Stimulated activated CD8-positive, alpha-beta memory T cell treated with anti-CD3 and anti-CD28 coated beads, Interleukin-7, amount 100 ng/mL, for 48 hours (primary cell): Measurements from ENCODE around the gene CDK5RAP2.
"Not testable (repeated sequence)": the region's sequence is repeated elsewhere in the genome, so short reads cannot be mapped to it uniquely, and the experiment has no call there.

ENCODE experiments used
- DNase-seq, 2 donors: peaks; one replicate each; pipeline ENCODE4 v3.0.0-alpha.2; 2020; ENCODE audit warnings: low read depth in 1 of 2; ENCODE audit errors: extremely low read depth in 1 of 2

Gene CDK5RAP2

DNA sequence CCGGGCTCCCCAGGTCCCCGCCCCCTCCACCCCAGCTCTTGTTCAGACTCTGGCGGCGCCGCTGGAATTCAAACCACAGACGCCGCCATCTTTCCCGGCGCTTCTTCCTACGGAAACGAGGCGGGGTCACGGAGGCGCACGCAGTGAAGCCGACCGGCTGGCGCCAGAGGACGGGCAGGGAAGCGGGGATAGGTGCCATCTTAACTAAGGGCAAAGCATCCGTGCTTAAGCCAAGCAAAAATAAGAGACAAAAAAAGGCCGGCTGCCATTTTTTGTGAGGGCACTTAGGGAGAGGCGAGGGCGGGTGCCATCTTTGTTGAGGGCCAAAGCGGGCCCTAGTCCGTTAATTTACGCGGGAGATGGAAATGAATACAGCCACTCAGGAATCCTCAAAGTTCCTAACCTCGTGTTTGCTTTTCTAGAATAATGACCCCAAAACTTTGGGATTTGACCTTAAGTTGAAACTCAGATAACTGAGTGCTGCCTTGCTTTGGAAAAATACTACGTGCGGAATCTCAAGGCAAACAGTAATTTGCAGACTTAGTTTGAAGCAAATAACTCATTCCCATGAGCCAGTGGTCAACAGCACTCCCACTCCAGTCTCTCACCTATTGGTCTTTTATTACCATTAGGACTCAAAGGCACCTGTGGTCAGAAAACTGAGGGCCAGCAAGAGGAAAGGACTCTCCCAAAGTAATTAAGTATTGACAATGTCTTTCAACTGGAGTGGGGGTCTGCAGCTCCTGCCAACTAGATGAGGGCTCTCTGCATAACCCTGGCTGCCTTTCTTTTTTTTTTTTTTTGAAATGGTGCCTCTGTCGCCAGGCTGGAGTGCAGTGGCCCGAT is at the start of gene CDK5RAP2:
Gene CDK5RAP2, minus strand, starts transcription at position 117 of the 846 bp plus-strand sequence. CDS start 189 bp downstream, outside the sequence.
- peak; percentile 79 to 91 for DNase-seq

DNA sequence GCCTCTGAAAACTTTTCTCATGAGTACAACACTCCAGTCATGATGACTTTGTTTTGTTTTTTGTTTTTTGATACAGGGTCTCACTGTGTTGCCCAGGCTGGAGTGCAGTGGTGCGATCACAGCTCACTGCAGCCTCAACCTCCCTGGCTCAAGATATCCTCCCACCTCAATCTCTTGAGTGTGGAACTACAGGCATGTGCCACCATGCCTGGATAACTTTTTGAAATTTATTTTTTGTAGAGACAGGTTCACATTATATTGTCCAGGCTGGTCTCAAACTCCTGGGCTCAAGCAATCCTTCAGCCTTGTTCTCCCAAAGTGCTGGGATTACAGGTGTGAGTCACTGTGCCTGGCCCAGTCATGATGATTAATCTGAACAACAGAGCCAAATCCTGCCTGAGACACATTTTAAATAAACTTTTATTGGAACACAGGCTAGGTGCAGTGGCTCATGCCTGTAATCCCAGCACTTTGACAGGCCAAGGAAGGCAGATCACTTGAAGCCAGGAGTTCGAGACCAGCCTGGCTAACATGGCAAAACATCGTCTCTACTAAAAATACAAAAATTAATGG is 49.0 kb upstream of the CDK5RAP2 start:
- DNase-seq, result not testable (repeated sequence)

DNA sequence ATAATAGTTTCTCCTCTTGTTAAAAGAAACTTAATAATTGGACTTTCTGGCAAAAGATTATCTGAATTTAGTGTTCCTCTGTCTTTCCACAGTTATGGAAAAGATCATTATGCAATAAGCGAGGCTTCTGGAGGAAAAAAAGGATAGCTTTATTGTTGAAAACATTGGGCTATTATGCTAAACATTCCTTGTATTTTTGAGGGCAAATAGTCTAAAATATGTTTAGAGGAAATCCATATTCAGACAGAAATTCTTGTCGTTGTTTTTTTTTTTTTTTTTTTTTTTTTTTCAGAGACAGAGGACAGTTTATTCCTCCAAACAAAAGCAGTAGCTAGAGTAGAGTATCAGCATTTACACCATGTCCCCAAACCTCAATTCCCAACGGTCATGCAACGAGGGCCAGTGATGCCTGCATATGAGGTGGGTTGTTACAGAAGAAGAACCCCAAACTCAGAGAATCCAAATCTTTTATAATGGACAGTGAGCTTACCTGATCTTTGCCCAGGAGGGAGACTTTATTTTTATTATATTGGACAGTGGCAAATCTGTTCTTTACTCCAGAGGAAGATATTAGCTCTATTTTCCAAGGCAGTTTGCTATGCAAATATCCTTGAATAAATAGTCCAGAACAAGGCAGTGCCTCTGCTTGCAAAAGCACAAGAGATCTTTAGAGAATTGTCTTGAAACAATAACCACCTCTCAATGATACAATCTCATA is 48.4 kb upstream of the CDK5RAP2 start:
- no peak for DNase-seq

DNA sequence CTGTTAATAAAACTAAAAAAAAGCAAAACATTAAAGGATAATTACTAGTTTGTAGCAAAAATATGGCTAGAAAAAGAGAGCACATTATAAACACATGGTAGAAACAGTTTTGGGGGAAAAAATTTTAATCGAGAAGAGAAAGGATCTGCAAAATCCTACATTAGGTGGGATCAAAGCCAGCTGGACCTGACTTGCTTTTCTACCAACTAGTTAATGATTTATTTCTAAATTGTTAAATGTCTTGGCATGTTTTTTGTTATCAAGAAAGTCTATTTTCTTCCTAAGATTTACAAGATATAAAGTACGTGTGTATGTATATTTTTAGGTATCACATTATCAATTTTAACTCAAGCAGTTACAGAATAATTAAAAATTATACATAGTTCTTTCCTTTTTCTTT is 47.1 kb upstream of the CDK5RAP2 start:
- no peak for DNase-seq

DNA sequence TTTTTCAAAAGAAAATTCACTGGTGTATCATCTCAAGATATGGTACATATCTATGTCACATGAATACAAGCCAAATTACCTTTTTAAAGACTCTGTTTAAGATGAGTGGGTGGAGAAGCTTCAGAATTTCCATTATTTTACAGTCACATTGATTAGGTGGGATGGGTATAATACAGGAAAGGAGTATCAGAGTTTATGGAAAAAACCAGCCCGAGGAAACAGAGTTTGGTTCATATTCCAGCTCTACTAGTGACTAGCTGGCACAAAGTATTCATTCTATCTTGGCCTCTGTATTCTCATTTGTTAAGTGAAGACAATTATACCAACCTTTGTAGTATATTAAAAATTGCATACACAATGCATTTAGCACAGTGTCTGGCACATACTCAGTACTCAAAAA is 46.5 kb upstream of the CDK5RAP2 start:
- DNase-seq, result no peak

DNA sequence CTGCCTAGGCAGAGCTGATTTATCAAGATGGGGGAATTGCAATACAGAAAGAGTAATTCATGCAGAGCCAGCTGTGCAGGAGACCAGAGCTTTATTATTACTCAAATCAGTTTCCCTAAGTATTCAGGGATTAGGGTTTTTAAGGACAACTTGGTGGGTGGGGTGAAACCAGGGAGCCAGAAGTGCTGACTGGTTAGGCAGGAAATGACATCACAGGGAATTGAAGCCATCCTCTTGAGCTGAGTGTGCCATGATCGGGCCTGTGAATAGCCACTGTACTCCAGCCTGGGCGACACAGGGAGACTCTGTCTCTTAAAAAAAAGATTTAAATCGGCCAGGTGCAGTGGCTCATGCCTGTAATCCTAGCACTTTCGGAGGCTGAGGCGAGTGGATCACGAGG is 45.3 kb upstream of the CDK5RAP2 start:
- no peak for DNase-seq

DNA sequence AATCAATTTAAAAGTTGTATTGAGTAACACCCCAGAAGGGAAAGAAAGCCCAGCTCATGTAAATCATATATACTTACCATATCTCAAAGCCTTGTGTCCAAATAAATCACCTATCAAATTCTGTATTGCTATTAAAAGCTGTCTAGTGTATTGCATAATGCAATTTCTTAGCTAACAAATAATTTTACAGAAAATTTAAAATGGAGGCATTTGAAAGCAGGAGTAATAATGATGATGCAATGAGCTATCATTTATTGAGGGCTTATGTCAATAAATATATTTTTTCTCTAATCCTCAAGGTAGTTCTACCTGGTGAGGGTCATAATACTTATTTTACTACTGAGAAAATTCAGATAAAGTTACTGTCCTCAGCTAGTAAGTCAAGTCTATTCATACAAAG is 42.8 kb upstream of the CDK5RAP2 start:
- no peak for DNase-seq

DNA sequence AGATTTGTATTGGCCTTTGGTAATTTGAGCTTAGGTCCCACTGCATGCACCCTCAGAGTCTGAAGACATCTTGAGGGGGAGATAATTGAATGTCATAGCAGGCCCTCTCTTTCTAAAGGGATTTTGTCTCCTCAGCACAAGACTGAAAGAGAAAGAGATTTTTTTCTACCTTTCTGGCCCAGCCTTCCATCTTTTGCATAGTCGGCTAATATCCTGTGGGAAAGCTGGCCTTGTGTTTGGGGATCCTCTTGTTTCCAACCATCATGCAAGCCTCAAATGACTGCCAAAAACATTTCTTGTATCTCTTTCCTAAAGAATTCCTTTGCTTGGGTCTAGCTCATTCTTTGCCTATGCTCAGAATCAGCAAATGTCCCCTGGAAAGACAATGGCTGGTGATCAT is 42.0 kb upstream of the CDK5RAP2 start:
- no peak for DNase-seq

DNA sequence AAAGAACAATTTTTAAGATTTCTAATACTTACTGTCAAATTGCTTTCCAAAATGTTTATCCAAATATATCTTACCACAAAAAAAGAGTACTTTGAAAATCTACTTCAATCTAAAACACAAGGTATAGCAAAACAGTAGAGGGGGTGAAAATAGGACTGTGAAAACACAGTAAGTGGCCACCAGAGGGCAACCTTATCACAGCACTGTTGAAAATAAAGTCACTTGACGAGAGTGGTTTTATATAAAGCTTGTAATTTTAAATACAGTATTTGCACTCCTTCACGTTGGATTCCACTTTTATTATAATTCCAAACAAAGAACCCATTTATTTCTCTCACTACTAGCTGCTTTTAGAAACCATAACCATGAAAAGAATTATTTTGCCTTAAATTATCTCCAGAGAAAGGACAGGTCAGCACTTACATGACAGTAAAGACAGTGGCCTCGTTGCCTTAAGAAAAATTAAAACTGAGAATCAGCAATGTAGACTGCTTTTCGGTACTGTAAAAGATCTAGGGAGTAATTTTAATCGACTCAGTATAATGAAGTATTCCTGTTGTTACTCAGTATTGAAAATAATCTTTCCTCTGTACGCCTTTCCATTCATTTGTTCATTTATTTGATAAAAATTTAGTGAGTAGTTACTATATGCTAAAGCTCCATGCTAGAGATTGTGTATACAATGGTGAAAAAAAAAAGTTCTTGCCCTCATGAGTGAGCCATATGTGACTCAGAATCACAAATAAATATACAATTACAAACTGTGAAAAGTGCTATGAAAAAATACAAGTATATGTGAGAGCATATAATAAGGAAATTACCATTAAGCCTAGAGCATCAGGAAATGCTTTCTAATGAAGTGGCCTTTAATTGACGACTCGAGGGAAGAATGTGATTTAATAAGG is 40.0 kb upstream of the CDK5RAP2 start:
- DNase-seq, result peak; percentile 5 to 26

DNA sequence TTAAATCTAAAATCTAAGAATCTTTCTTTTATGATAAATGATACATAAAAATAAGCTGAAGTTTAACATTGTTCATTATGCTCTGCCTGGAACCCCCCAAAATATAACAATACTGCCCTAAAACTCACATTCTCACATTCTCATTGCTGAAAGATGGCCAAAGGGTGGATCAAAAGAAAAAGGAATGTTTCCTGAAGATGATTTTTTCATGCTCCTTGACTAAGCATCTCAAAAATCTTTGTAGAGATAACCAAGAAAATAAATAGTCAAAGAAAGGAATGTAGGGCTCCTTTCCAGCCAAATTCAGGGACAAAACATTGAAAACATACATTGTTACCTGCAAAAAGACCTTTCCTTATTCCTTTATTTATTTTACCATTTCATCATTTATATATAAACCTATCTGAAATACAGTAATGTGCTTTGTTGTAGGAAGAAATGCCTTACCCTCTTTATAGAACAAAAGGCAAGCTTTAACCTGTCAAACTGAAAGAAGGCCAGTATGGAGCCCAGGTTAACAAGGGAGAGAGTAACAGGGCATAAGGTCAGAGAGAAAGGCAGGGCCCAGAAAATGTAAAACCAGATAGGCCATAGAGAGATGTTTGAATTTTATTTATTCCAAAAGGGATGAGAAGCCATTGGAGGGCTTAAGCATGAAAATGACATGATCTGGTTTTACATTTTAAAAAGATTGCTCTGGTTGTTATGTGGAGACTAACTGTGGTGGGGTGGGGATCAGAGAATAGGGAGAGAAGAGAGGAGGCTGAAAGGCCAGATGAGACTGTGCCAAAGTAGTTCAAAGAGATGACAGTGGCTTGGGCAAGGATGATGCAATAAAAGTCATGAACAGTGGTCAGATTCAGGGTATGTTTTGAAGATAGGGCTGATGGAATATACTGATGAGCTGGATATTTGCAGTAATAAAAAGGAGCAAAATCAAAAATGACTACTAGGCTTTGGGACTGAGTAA is 37.3 kb upstream of the CDK5RAP2 start:
- DNase-seq, result no peak

DNA sequence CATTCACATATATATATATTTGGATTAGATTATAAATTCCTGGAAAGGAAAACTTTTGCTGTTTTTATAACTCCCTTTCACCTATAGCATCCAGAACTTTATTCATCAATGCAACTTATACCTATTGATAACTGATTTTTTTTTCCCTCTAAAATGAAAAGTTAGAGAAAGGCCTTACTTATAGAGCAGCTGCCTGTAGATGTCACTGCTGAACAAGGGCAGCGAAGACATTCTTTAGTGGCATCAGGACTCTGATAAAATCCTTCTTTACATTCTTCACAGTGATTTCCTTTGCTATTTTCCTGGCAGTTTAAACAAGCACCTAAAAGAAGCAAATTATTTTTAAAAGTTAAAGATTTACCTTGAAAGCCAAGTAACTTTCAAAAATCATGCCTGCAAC is 32.3 kb upstream of the CDK5RAP2 start:
- no peak for DNase-seq

DNA sequence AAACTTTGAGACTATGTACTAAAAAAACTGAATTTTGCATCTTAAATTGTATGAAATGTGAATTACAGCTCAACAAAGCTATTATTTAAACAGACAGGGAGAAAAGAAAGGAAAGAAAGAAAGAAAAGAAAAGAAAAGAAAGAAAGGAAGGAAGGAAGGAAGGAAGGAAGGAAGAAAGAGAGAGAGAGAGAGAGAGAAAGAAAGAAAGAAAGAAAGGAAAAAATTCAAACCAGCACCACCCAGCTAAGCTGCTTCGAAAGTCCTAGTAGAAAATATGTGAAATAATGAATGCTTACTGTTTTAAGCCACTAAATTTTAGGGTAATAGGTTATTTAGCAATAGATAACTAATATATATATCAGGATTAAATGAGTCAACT is 31.7 kb upstream of the CDK5RAP2 start:
- no peak for DNase-seq

DNA sequence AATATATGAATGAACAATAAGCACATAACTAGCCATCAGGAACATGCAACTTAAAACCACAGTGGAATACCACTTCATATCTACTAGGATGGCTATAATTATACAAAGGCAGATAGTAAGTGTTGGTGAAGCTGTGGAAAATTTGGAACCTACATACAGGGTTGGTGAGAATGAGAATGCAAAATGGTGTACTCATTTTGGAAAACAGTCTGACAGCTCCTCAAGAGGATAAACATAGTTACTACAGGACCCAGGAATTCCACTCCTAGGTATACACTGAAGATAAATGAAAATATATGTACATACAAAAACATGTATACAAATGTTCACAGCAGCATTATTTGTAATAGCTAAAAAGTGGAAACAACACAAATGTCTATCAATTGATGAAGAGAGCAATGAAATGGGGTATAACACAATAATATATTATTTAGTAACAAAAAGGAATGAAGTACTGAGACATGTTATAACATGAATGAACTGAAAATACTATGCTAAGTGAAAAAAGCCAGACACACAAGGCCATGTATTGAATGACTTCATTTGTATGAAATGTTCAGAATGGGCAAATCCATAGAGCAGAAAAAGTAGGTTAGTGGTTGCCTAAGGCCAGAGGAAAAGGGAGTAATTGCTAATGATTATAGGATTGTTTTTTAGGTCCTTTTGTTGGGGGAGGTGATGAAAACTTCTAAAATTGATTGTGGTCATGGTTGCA is 31.2 kb upstream of the CDK5RAP2 start:
- DNase-seq, result no peak

DNA sequence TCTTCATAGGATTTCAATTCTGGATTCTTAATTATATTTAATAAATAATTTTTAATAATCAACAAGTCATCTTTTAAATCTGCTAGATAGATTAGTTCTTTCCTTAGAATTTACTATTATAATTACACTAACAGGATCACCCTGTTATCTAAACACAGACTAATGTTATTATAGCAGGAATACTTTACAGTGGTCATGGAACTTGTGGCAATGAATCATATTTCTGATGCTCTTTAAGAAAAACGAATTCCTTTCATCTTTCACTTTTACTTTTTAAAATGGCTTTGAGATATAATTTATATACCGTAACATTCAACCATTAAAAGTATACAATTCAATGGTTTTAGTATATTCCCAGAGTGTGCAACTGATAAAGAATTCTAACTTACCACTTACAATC is 29.7 kb upstream of the CDK5RAP2 start:
- no peak for DNase-seq

DNA sequence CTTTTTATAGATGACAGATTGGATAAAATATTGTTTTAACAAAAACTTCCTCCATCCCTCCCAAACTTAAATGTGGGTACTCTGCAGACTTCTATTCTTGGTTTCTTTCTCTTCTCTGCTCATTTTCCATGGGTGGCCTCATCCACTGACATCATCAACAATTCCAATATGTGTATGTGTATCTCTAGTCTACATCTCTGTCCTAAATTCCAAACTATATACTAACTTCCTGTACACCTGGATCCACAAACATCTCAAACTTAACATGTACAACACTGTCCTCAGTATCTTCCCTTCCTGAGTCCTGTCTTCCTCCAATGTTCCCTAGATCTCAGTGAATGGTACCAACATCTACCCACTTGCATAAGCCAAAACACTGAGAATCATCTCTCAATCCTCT is 28.5 kb upstream of the CDK5RAP2 start:
- DNase-seq, result no peak

DNA sequence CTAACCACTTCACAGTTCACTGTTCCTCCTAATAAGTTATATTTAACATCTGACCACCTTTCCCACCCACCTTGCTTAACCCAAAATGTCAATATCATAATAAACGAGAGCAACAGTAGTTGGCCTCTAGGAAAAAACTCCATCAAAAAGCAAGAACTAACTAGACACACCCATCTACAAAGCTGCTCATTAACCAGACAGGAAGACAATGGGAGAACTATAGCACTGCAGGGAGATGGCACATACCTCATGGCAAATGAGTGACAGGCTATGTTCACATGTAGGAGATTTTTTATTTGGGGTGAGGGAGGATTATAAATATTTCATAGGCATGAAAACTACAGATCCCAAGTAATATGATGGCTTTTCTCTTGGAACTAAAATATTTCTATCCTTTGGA is 23.6 kb upstream of the CDK5RAP2 start:
- DNase-seq, result no peak

DNA sequence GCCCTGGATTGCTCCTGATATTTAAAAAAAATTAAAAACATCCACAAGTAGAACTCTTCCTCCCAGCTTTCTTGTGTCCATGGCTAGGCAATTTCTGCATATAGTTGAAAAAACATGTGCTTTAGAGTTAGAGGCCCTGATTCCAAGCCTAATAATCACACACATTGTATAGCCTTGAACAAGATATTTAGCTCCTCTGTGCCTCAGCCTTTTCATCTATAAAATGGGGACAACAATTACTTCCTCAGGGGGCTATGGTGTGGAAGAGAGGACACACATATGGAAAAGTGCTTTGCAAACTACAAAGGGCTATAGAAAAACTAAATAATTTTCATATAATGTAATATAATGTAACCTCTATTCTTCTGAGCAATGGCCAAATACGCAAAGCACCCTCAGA is 23.0 kb upstream of the CDK5RAP2 start:
- no peak for DNase-seq

DNA sequence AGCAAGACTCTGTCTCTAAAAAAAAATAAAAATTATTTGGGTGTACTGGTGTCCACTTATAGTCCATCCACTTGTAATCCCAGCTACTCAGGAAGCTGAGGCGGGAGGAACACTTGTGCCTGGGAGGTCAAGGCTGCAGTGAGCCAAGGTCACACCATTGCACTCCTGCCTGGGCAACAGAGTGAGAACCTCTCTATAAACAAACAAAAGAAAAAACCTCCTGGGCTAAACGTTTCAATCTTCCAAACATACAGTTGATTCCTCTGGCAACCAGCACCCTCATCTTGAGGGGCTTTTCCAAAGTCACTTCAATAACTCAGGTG is 13.9 kb upstream of the CDK5RAP2 start:
- DNase-seq, result no peak

DNA sequence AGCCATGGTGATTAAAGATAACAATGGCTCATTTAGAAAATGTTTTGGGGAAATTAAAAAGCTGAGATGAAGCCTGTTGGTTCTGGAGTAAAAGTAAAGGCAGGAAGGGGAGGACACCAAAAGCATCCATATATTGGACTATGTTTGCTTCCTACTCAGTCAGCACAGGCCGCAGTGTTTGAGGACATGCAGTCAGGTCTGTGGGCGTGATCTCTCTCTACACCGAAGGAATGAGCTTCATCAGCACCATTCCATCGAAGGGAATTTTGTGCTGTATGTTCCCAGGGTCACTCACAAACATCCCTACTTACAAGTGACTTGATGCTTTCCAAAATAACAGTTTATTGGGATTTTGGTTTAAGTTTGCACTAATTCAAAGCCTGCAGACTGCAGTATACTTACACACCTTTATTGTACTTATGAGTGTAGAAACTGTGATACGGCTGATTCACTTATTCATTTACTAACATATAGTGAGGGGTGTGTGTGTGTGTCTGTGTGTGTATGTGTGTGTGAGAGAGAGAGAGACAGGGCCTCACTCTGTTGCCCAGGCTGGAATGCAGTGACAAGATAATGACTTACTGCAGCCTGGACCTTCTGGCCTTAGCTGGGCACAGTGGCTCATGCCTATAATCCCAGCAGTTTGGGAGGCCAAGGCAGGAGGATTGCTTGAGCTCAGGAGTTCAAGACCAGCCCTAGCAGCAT is 13.4 kb upstream of the CDK5RAP2 start:
- DNase-seq, result no peak
